Type B pancreatic cell (in vitro differentiated cells): ENCODE measurements around the gene FAM72B. TPM values are rescaled to one million over a fixed set of nuclear protein-coding genes. Genes with fewer than 3 reads are reported as not detected.
"Not testable (repeated sequence)": the region's sequence is repeated elsewhere in the genome, so short reads cannot be mapped to it uniquely, and the experiment has no call there.

Experiments used
- DNase-seq: peaks from one replicate; pipeline ENCODE4 v3.0.0; 2021; ENCODE audit warnings: mixed read lengths; ENCODE audit not compliant: unreplicated experiment; ENCODE audit errors: extremely low spot score
- H3K27ac Mint-ChIP-seq: 2 replicates; pipeline ENCODE4 v1.8.0; 2021; ENCODE audit warnings: mild to moderate bottlenecking, mixed read lengths
- H3K27me3 Mint-ChIP-seq: 2 replicates; pipeline ENCODE4 v1.8.0; 2021; ENCODE audit warnings: mixed read lengths
- H3K36me3 Mint-ChIP-seq: 2 replicates; pipeline ENCODE4 v1.8.0; 2021; ENCODE audit warnings: mixed read lengths
- H3K4me1 Mint-ChIP-seq: one replicate; pipeline ENCODE4 v1.8.0; 2021; ENCODE audit warnings: mixed read lengths; ENCODE audit not compliant: unreplicated experiment
- H3K4me3 Mint-ChIP-seq: 2 replicates; pipeline ENCODE4 v1.8.0; 2021; ENCODE audit warnings: mild to moderate bottlenecking, mixed read lengths
- H3K9me3 Mint-ChIP-seq: 2 replicates; pipeline ENCODE4 v1.8.0; 2021; ENCODE audit warnings: mixed read lengths
- long read RNA-seq: library from polyadenylated mRNA; unstranded; transcript quantifications from one replicate; pipeline ENCODE4 v2.0.0, GENCODE V29; 2020
- total RNA-seq: library from RNA; stranded (reverse); gene quantifications from 2 replicates; pipeline ENCODE4 v1.2.1, GENCODE V29; 2021; ENCODE audit warnings: low replicate concordance

Gene FAM72B
- total RNA-seq = 2.8 and 4.9 TPM in 2 replicates
- long read RNA-seq, partial matches to known transcripts = 0 of 2 reads
- long read RNA-seq, other reads (novel, unspliced or antisense) = 0 of 2 reads

DNA sequence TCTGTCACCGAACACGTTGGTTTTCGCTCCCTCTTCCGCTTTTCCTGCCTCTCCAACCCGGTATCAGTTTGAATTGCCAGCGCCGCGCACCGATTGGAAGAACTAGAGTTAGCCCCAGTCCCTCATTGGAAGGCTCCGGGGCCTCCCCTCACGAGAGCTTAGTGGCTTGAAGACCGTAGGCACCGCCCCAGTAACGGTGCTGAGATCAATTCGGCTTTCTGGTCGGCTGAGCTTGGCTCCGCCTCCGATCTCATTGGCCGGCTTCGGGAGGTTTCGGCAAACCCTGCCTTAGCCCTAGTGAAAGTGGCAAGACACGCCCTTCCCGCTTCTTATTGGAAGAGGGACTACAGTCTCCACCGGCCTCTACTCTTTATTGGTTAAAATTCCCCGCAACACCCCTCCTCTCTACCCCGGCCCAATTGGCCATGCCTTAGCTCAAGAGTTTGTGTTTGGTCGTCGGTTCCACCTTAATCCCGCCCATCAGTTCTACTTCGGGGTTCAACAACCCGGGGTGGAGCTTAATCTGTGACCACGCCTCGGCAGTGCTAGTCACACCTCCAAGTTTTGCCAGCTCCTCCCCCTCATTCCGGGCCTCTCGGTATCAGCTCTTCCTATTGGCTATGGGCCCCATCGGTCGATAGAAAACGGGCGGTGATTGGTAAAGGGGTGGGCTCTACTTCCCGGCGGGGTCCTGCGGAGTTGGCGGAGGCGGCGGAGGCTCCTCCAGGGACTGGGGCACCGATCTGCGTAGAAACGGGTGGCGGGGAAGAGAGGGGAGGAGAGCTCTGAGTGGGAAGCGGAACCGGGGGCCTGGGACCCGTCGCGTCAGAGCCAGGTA lies at the start of gene FAM72B, which contains the start of gene SRGAP2C:
Gene FAM72B, minus strand, starts transcription at position 51 of the 838 bp plus-strand sequence. CDS start 851 bp downstream, outside the sequence.
Gene SRGAP2C, plus strand, starts transcription at position 686 of the 838 bp plus-strand sequence. CDS start 2,472 bp downstream, outside the sequence.
- not testable (repeated sequence) for H3K9me3 Mint-ChIP-seq, H3K4me1 Mint-ChIP-seq, H3K27me3 Mint-ChIP-seq, H3K36me3 Mint-ChIP-seq
- Mint-ChIP-seq H3K27ac (peak within 1 kb of the TSS; percentile 94), H3K4me3 (peak within 1 kb of the TSS; percentile 95)
- peak; percentile 86 for DNase-seq

DNA sequence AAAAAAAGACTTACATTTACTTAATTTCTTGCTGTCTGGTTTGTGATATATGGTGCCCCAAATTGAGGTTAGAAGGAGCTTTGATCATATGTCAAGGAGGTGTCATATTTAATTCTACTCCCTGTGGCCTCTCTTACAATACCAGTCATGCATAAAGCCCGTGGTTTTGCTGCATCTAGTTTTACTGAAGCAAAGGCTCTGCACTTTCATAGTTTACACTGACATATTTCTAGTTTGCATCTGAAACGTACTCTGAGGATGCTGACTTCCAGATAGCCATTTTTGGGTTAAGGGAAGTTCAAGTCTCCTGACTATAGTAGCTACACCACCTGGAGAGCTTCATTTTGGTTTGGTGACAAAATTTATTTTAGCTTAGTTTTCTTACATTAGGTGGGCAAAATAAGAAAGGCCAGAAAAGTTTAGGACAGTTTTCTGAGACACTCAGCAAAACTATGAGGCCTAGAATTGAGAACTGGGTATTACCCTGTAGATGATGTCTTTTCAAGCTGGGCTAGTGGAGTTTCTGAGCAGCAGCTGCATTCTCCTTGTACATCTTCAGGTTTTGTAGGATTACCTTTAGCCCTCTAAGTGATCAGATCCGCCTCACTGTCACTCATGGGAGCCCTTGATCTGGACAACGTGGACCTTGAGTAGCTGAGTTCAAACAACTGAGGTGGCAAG lies 48.4 kb upstream of the FAM72B start:
- not testable (repeated sequence) for H3K27me3 Mint-ChIP-seq, H3K4me3 Mint-ChIP-seq, DNase-seq, H3K27ac Mint-ChIP-seq, H3K9me3 Mint-ChIP-seq, H3K36me3 Mint-ChIP-seq, H3K4me1 Mint-ChIP-seq

DNA sequence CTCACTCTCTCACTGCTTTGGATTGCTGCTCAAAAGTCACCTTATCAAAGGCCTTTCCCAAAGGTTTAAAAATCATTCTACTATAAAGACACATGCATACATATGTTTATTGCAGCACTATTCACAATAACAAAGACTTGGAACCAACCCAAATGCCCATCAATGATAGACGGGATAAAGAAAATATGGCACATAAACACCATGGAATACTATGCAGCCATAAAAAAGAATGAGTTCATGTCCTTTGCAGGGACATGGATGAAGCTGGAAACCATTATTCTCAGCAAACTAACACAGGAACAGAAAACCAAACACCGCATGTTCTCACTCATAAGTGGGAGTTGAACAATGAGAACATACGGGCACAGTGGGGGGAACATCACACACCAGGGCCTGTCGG lies 46.5 kb upstream of the FAM72B start:
- H3K4me3 Mint-ChIP-seq, H3K9me3 Mint-ChIP-seq, H3K27me3 Mint-ChIP-seq, H3K4me1 Mint-ChIP-seq, DNase-seq, H3K27ac Mint-ChIP-seq, H3K36me3 Mint-ChIP-seq: not testable (repeated sequence)

DNA sequence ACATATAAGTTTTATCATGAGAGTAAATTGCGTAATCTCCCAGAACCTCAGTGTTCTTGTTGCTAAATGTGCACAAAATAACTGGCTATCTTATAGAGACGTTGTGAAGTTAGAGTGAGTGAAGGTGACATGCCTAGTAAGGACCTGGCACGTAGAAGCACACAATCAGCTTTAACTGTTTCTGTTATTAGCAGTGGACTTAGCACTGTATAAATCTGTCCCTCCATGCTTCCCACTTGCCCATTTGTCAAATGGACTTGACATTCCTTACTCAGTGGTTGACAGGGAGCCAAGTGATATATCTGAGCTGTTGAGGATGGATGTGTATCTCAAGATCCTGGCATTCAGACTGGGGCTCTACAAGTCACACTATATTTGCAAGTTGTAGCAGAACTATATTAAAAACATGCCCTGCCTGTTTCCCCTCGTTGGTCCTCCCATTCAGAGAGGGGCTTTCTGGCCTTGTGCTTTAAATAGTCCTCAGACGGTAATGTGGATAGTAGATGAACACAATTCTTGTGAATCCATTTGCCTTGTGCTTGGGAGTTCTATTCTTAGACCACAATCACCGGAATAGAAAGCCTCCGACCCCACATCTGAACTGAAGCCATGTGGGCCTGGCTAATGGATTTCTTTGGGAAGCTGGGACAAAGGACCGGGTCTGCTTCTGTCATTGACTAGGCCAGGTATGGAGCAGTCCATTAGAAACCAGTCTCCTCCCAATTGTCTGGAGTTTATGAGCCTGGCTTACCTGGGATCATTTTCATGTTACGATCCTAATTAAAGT lies 43.6 kb upstream of the FAM72B start:
- H3K4me3 Mint-ChIP-seq, H3K9me3 Mint-ChIP-seq, H3K27me3 Mint-ChIP-seq, H3K36me3 Mint-ChIP-seq, H3K4me1 Mint-ChIP-seq, H3K27ac Mint-ChIP-seq, DNase-seq: not testable (repeated sequence)

DNA sequence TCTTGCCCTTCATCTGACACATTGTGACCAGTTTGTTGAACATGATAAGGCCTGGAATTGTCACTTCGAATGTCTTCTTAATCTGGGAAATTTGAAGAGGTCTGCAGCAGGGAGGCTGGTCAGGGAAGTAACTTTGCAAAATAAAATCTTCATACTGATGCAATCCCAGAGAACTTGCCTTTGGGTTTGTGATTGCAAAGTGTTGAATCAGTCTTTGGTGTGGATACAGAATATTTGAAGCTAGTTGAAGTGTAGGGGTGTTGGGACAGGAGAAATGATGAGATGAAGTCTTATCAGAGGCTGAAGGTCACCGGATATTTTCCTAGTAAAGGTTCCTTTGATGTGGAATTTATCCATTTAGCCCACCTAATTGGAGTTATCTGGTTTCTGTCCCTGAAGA lies 42.8 kb upstream of the FAM72B start:
- H3K27me3 Mint-ChIP-seq, DNase-seq, H3K36me3 Mint-ChIP-seq, H3K9me3 Mint-ChIP-seq, H3K4me1 Mint-ChIP-seq, H3K4me3 Mint-ChIP-seq, H3K27ac Mint-ChIP-seq: not testable (repeated sequence)

DNA sequence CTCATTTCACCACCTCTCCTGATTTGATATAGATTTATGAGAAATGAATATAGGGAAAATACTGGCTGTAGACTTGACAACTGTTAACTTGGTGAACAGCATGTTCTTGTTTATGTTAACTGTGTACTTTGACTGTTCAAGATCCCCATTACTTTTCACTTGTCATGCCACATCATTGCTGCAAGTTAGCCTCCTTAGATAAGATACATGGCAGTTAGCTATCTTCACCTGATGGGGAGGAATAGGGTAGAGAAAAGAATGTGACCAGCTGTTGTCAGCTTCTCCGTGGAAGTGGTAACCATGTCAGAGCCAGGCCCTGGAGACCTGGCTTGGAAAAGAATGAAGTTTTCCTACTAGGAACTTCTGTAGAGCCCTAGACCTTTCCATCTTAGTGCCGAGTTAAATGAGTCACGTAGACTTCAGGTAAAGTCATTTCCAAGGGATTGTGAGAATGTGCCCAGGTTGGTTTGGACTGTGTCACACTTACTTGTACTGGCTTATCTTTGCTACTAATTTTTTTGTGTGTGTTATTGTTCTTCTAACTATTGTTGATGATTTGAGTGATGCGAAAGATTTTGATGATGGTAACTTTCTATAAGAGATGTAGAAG lies 42.3 kb upstream of the FAM72B start:
- not testable (repeated sequence) for H3K27ac Mint-ChIP-seq

DNA sequence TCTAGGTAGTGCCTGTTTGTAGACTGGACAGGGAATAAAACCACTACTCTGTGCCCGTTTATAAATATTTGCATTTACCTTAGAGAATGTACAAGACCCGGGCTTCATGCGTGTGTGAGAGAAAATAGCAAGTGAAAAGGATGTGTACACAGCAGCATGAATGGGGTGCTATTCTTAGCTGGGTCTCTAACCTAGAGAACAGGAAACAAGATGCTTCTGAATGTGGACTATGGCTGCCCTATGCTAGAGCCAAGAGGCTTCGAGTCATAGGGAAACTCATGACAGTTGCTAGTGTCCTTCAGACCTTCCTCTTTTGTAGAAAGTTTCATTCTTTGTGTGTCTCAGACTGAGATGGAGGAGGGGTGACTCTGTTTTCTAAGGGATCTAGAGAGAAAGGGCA lies 40.6 kb upstream of the FAM72B start:
- H3K4me1 Mint-ChIP-seq = not testable (repeated sequence)

More for the DNA sequence above, 42.3 kb upstream of the FAM72B start:
- DNase-seq, H3K36me3 Mint-ChIP-seq, H3K27me3 Mint-ChIP-seq, H3K9me3 Mint-ChIP-seq, H3K4me3 Mint-ChIP-seq, H3K4me1 Mint-ChIP-seq: not testable (repeated sequence)

DNA sequence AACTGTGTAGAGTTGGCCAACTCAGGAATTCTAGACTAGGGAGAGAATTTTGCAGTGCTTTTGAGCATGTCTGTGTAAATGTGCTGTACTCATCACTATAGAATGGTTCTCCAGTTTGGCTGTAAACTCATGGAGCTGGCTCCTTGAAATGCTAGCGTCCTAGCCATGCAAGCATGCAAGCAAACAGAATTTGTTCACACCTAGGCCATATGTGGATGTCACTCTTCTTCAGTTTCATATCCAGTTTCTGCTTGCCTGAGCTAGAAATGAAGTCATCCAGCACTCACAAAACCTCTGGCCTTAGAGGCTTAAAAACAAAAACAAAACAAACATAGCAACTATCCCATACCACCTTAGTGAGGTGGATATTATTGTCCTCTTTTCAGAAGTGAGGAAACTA lies 37.6 kb upstream of the FAM72B start:
- H3K27me3 Mint-ChIP-seq, H3K36me3 Mint-ChIP-seq, H3K4me3 Mint-ChIP-seq, H3K4me1 Mint-ChIP-seq, DNase-seq, H3K9me3 Mint-ChIP-seq, H3K27ac Mint-ChIP-seq: not testable (repeated sequence)

More for the DNA sequence above, 40.6 kb upstream of the FAM72B start:
- H3K9me3 Mint-ChIP-seq, H3K4me3 Mint-ChIP-seq, H3K27ac Mint-ChIP-seq, H3K27me3 Mint-ChIP-seq, DNase-seq, H3K36me3 Mint-ChIP-seq: not testable (repeated sequence)

DNA sequence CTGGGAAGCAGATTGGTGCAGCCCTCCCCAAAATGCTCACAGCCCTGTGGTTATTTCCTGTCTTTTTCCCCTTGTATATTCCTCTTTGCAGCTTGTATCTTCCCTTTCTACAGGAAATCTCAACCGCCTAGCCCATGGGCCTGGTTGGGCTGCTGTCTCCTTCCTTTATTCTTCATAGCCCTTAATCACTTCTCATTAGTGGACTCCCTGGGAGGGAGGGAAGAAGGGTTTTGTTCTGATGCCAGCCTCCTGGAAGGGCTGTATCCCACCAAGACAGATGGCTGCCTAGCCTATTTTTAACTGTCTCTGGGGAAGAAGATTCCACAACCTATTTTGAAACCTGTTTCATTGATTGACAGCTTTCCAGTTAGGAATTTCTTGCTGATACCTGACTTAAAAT lies 32.5 kb upstream of the FAM72B start:
- DNase-seq, H3K4me1 Mint-ChIP-seq, H3K27me3 Mint-ChIP-seq, H3K36me3 Mint-ChIP-seq, H3K9me3 Mint-ChIP-seq, H3K27ac Mint-ChIP-seq, H3K4me3 Mint-ChIP-seq: not testable (repeated sequence)

DNA sequence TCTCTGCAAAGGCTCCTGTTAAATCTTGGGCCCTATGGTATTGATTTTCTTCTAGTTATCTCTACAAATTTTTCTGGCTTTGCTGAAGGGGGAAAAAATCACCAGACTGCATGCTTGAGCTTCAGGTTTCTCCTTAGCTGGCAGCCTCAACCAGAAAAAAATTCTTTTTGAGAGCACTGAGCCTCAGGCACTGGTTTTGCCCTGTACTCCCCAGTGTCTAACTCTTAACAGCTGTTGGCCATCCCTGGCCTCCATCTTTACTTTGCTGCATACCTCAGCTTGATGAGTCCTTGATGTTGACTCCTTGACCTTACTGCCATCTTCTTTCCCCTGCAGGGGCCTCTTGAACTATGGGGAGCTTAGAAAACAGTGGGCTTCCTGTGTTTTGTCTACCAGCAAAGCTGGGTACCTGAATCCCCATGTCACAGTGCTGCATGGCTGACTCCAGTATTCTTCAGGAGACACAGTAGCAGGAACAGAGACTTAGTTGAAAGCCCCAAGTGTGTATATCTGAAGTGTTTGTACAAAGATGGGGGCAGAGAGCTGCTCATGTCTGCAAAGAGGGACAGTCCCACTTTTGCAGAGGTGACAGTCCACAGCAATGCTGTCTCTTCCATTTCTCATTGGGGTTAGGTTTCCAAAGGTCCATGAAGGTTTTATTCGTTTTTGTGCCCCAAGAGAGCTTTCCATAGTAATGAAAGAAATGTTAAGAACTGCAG lies 31.7 kb upstream of the FAM72B start:
- H3K27ac Mint-ChIP-seq, H3K4me3 Mint-ChIP-seq, DNase-seq, H3K36me3 Mint-ChIP-seq, H3K9me3 Mint-ChIP-seq, H3K27me3 Mint-ChIP-seq, H3K4me1 Mint-ChIP-seq: not testable (repeated sequence)

DNA sequence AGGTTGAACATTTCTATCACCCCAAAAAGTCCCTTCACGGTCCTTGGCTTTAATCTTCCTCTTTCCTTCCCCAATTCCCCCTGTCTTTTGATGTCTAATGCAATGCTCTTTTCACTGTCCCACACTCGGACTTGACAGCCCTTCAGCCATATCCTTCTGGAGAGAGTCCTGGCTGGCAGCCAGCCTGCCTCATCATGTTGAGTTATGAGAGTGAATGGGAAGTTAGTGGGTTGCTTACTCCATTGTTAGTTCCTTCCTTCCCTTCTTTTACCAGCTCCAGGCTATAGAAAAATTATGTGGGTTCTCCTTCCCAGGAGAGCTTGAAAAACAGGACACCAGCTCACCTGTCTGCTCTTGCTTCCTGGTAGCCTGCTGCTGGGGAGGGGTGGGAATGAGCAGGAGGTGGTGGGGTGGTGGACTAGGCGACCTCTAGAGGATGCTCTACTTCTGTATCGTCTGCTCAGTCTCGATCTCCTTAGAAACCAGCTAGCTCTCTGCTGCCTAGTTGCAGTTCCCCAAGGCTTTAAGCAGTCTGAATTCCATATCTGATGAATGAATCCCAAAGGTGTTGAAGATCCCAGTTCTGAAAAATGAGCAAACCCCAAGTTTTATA lies 30.5 kb upstream of the FAM72B start:
- not testable (repeated sequence) for H3K9me3 Mint-ChIP-seq, H3K27ac Mint-ChIP-seq, H3K4me1 Mint-ChIP-seq, H3K4me3 Mint-ChIP-seq, DNase-seq, H3K27me3 Mint-ChIP-seq, H3K36me3 Mint-ChIP-seq

DNA sequence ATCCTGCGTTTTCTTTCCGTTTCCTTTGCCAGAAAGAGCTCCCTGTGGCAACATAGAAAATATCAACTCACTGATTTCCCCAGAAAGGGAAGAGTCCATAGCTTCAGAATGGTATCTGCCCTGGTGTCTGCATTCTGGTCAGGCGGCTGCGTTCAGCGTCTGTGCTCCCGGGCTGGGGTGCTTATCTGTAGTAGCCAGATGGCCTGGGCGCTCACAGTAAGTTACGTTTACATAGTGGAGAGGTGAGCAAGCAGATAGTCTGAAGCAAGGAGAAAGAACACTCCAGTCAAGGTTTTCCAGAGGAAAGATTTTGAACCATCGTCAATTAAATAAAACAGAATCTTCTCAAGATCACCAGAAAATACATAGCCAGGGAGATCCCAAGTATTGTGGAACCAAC lies 29.4 kb upstream of the FAM72B start:
- not testable (repeated sequence) for H3K4me1 Mint-ChIP-seq, H3K27ac Mint-ChIP-seq, H3K27me3 Mint-ChIP-seq, H3K36me3 Mint-ChIP-seq, DNase-seq, H3K4me3 Mint-ChIP-seq, H3K9me3 Mint-ChIP-seq
